HFF-Myc (cell line): ENCODE measurements around the gene DYSF.

Experiments
- DNase-seq: peaks from one replicate; pipeline ENCODE4 v3.0.0-alpha.2; 2011; ENCODE audit warnings: low read depth; ENCODE audit errors: extremely low read depth
- H3K4me3 ChIP-seq: replicated peaks from 2 replicates; pipeline ENCODE4 v1.5.1; 2011; ENCODE audit warnings: low read depth, mild to moderate bottlenecking, control low read depth, low read length
- TF ChIP-seq, protein P1 (sequence below): IDR thresholded peaks from 2 replicates; pipeline ENCODE4 v1.5.1; 2012; ENCODE audit warnings: mild to moderate bottlenecking, low read depth, low read length, control low read depth; ENCODE audit errors: missing control alignments

DYSF gene

DNA sequence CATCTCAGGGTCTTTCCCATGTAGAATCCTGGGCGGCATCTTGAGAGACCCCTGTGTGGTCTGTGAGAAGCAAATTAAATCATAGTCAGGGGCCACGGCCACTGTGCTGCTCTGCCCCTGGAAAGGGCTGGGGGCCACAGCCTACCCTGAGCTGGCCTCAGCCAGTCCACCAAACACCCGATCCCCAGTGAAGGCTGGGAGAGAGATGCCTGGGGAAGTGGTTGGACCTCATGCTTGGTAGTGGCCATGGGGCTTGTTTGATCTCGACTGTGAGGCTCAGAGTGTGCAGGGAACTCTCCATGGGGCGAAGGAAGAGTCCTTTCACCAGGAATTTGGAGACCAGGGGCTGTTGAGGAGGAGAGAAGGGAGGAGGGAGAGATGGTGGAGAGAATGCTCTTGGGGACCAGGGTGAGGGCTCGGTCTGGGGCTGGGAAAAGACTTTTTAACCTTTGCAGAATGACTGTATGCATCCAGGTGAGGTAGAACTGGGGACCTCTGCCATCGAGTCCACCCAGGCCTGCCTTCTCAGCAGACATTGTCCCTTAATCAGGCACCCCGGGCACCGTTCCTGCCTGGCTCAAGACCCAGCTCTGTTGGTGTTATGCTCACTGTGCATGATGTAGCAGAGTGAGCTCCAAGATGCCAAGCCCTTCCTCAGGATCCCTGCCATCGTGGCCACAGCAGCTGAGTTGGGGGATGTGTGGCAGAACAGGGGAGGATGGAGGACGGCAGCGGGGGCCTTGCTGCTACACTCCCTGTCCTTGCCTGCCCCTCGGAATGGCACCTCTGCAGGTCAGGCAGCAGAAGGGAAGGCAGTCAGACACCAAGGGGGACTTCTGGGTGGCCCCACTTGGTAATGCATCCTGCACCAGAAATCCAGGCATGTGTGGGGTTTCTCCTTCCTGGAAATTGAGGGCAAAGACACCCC is 249.9 kb downstream of the DYSF start:
- DNase-seq: no peak
- H3K4me3 ChIP-seq: no peak overlapping the region
- TF ChIP-seq, protein P1, sequence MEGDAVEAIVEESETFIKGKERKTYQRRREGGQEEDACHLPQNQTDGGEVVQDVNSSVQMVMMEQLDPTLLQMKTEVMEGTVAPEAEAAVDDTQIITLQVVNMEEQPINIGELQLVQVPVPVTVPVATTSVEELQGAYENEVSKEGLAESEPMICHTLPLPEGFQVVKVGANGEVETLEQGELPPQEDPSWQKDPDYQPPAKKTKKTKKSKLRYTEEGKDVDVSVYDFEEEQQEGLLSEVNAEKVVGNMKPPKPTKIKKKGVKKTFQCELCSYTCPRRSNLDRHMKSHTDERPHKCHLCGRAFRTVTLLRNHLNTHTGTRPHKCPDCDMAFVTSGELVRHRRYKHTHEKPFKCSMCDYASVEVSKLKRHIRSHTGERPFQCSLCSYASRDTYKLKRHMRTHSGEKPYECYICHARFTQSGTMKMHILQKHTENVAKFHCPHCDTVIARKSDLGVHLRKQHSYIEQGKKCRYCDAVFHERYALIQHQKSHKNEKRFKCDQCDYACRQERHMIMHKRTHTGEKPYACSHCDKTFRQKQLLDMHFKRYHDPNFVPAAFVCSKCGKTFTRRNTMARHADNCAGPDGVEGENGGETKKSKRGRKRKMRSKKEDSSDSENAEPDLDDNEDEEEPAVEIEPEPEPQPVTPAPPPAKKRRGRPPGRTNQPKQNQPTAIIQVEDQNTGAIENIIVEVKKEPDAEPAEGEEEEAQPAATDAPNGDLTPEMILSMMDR: no peak

DNA sequence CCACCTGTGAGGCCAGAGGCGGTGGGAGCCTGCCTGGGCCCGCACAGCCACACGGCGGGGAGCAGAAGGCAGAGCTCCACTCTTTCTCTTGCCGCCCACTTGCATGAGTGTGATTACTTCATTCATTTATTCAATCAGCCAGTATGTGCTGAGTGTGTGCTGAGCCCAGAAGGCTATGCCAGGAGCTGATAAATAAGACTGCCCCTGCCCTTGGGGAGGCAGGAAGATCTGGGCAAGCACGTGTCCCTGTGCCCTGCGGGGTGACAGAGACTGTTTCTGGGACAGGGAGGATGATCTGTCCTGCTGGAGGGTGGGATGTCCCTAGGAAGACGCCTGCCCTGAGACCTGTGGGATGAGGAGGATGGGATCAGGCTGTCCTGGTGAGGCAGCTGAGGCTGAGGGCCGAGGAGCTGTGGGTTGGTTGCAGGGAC is 250.8 kb downstream of the DYSF start:
- H3K4me3 ChIP-seq: no peak overlapping the region
- no peak for DNase-seq
- TF ChIP-seq, protein P1: no peak

DNA sequence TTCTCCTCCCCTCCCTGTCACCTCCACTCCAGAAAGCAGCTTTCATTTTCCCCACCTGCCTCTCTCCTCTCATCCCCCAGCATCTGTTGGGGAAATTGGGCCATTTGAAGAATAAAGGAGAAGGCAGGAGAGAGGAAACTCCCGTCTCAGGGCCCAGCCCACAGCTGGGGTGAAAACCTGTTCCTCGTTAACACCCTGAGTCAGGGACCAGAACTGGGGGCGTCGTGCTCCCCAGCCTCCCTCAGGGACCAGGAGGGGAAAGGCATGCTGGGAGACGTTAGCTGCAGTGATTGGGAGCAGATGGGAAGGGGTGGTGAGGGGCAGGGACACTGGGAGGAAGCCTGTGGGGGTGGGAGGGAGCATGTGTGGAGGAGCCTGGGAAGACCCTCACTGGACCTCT is 251.3 kb downstream of the DYSF start:
- DNase-seq: no peak
- H3K4me3 ChIP-seq: no peak overlapping the region
- TF ChIP-seq, protein P1: no peak

DNA sequence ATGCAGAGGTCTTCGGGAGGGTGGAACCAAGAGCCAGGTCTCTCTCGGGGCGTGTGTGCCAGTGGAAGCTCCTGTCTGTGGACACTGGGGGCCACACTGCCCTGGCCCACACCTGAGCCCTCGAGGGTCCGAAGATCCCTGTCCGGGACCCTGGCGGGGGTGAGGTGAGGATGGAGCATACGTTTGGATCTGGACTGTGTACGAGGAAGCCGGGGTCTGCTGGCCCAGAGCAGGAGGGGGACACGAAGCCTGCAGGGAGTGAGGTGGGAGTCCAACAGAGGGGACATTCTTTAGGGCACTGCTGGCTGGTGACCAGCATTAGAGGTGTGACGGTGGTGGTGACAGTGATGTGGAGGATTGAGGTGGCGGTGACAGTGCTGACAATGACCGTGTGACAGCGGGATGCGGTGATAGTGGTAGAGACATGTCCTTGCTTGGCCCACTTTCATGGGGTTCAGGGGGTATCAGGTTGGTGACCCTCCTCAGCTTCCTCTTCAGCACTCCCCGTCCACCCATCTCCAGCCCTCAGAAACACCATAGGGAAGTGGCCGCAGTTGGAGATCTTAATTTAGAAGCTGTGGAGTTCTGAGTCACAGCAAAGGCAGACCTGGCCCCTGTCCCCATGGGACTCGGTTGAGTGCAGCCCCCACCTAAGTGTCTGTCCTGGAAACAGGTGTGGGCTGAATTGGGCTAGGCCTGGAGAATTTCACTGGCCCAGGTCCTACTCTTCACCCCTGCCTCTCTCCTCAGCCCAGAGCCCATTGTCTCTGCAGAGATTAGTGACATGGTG is 252.0 kb downstream of the DYSF start:
- no peak for DNase-seq
- H3K4me3 ChIP-seq: no peak overlapping the region

DNA sequence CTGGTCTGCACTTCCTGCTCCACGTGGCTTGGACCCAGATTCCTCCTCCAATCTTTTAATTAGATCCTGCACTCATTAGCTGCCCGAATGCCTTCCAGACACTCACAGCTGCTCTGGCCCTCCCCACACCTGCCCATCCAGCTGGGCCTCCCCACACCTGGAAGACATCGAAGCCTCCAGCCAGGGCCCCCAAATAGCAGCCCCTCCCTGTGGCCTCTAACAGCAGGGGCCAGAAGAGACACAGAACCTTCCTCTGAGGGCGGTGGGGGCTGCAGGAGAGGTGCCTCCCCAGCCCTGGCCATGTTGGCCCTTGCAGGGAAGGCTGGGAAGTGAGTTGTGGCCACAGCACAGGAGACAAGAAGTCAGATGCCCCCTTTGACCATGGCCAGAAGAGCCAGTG is 252.8 kb downstream of the DYSF start:
- TF ChIP-seq, protein P1: no peak
- no peak for DNase-seq
- H3K4me3 ChIP-seq: no peak overlapping the region

More for the DNA sequence above, 252.0 kb downstream of the DYSF start:
- TF ChIP-seq, protein P1: no peak

DNA sequence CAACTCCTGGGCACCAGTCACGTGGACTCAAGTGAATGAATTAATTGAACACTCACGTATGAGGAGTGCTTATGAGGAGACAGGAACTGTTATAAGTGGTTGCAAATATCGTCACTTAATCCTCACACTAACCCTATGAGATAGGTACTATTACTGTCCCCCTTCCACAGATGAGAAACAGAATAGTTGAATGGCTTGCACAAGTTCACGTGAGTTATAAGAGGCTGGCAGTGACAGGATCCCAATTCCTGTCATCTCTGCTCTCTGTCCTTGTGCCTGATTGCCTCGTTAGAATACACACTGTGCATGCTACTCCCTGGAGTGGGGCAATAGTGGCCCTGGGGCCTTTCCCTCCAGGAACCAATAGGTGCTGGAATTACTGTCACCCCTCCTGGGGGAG is 253.5 kb downstream of the DYSF start:
- no peak for DNase-seq
- H3K4me3 ChIP-seq: no peak overlapping the region
- TF ChIP-seq, protein P1: no peak
